Stimulated activated naive CD8-positive, alpha-beta T cell treated with anti-CD3 and anti-CD28 coated beads, Interleukin-15, amount 100 ng/mL, for 72 hours (primary cell): ENCODE measurements around the gene DRD2.
A peak's percentile ranks its signal among the peaks of the same experiment; 100 is the strongest.
"Not testable (repeated sequence)": the region's sequence is repeated elsewhere in the genome, so short reads cannot be mapped to it uniquely, and the experiment has no call there.

Experiments used
- ATAC-seq: fragments of 150-1000 bp; cut with Tn5 transposase; 2 replicates; pipeline ENCODE4 v1.10.0; 2021; ENCODE audit warnings: mild to moderate bottlenecking, moderate library complexity
- DNase-seq, 2 donors: peaks; one replicate each; pipeline ENCODE4 v3.0.0; 2021 to 2022
- H3K27ac Mint-ChIP-seq, 2 donors: one replicate each; pipeline ENCODE4 v1.8.0; 2022; ENCODE audit warnings: mild to moderate bottlenecking in 2 of 2, mixed read lengths in 2 of 2, moderate library complexity in 2 of 2
- H3K27me3 Mint-ChIP-seq: one replicate; pipeline ENCODE4 v1.8.0; 2022; ENCODE audit warnings: mixed read lengths
- H3K4me1 Mint-ChIP-seq: one replicate; pipeline ENCODE4 v1.8.0; 2022; ENCODE audit warnings: mild to moderate bottlenecking, mixed read lengths
- H3K4me3 Mint-ChIP-seq, 2 donors: one replicate each; pipeline ENCODE4 v1.8.0; 2022; ENCODE audit warnings: mild to moderate bottlenecking in 2 of 2, mixed read lengths in 2 of 2, moderate library complexity in 1 of 2
- H3K9me3 Mint-ChIP-seq, 2 donors: one replicate each; pipeline ENCODE4 v1.8.0; 2022; ENCODE audit warnings: mixed read lengths in 2 of 2

The DRD2 gene

GRCh38 chr11:113475160-113475761 is at the start of gene DRD2:
TSS of gene DRD2 (minus strand) at chr11:113475398. CDS start at chr11:113424651, 50,747 bp downstream.
- peak within 1 kb of the TSS in 1 of 2 donors; percentile 31 for H3K4me3 Mint-ChIP-seq
- DNase-seq, result no peak

GRCh38 chr11:113523906-113524305 is 48.7 kb upstream of the DRD2 start:
- not testable (repeated sequence) for ATAC-seq, H3K27ac Mint-ChIP-seq, H3K4me3 Mint-ChIP-seq, H3K9me3 Mint-ChIP-seq, H3K4me1 Mint-ChIP-seq, DNase-seq
- peaks cover 35% of the 10 kb centered on the region for H3K27me3 Mint-ChIP-seq

More at GRCh38 chr11:113475160-113475761, at the start of gene DRD2:
- no peaks in the 10 kb centered on the region for H3K9me3 Mint-ChIP-seq
- H3K4me1 Mint-ChIP-seq, result no peaks in the 10 kb centered on the region
- peak; percentile 34 for ATAC-seq
- H3K27me3 Mint-ChIP-seq, result peaks cover 88% of the 10 kb centered on the region
- no peak within 1 kb of the TSS for H3K27ac Mint-ChIP-seq

GRCh38 chr11:113521737-113522517 is 46.7 kb upstream of the DRD2 start:
- no peaks in the 10 kb centered on the region for H3K4me1 Mint-ChIP-seq
- no peak for ATAC-seq
- no peak overlapping the region for H3K4me3 Mint-ChIP-seq
- H3K27ac Mint-ChIP-seq, result no peak overlapping the region
- peaks cover 35% of the 10 kb centered on the region for H3K27me3 Mint-ChIP-seq
- no peak for DNase-seq
- H3K9me3 Mint-ChIP-seq, result no peaks in the 10 kb centered on the region

DNA sequence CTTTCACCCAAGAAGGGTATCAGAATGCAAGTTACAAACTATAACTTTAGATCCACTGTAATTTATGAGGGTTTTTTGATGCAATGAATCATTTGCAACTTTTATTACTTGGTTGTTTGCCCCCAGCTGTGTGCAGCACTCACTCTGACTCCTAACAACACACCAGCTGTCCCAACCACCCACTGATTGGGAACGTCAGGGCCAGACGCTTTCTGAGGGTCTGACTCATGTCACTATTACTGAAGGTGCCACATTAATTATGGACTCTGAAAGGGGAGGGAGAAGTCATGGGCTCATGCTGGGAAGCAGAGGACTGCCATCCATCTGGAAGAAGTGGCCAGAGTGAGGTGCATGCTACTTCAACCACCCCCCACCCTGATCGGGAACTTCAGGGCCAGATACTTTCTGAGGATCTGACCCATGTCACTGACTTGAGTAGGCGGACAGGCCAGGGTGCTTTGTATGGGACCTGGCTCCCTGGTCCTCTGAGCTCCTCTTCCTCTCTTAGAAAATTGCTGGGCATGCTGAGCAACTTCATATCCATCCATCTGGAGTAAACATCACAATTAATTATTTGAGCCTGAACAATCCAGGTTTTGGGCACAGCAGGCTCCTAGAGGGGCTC is 44.9 kb upstream of the DRD2 start:
- DNase-seq, result no peak
- no peaks in the 10 kb centered on the region for H3K9me3 Mint-ChIP-seq
- no peak for ATAC-seq
- H3K4me3 Mint-ChIP-seq, result no peak overlapping the region
- H3K27ac Mint-ChIP-seq, result no peak overlapping the region
- H3K27me3 Mint-ChIP-seq, result peaks cover 35% of the 10 kb centered on the region
- no peaks in the 10 kb centered on the region for H3K4me1 Mint-ChIP-seq

GRCh38 chr11:113518716-113519495 is 43.7 kb upstream of the DRD2 start:
- no peaks in the 10 kb centered on the region for H3K4me1 Mint-ChIP-seq
- H3K4me3 Mint-ChIP-seq, result no peak overlapping the region
- ATAC-seq (no peak), DNase-seq (no peak)
- peaks cover 28% of the 10 kb centered on the region for H3K27me3 Mint-ChIP-seq
- H3K27ac Mint-ChIP-seq, result no peak overlapping the region
- no peaks in the 10 kb centered on the region for H3K9me3 Mint-ChIP-seq

DNA sequence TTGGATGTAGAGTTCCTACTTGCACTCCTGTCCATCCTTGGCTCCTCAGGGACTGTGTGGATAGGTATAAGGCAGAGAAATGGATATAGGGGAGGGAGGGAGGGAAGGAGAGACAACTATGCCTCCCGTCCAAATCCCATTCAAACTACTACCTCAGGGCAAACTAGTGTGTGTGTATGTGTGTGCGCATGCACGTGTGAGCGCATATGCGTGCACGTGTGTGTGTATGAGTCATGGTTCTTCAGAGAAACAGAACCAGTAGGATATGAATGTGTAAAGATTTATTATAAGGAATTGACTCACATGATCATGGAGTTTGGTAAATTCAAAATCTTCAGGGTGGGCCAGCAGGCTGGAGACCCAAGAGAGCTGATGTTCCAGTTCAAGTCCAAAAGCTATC is 42.2 kb upstream of the DRD2 start:
- Mint-ChIP-seq H3K4me1 (no peaks in the 10 kb centered on the region), H3K27me3 (peaks cover 12% of the 10 kb centered on the region), H3K9me3 (no peaks in the 10 kb centered on the region), H3K4me3 (no peak overlapping the region), H3K27ac (no peak overlapping the region)
- ATAC-seq (no peak), DNase-seq (no peak)

- no peaks in the 10 kb centered on the region for H3K4me1 Mint-ChIP-seq
- no peak for DNase-seq
- no peak overlapping the region for H3K27ac Mint-ChIP-seq
- no peak overlapping the region for H3K4me3 Mint-ChIP-seq
- no peak for ATAC-seq
- H3K9me3 Mint-ChIP-seq, result no peaks in the 10 kb centered on the region
- peaks cover 8% of the 10 kb centered on the region for H3K27me3 Mint-ChIP-seq
Observed at GRCh38 chr11:113514856-113515255, 39.7 kb upstream of the DRD2 start.

DNA sequence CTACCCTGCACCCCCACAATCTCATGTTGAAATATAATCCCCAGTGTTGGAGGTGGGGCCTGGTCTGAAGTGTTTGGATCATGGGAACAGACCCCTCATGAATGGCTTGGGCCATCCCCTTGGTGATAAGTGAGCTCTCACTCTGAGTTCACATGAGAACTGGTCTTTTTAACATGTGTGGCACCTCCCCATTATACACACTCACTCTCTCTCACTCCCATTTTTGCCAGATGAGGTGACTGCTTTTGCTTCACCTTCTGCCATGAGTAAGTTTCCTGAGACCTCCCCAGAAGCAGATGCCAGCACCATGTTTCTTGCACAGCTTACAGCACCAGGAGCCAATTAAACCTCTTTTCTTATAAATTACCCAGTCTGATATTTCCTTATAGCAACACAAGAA is 32.1 kb upstream of the DRD2 start:
- peaks cover 48% of the 10 kb centered on the region for H3K27me3 Mint-ChIP-seq
- H3K4me1 Mint-ChIP-seq, result no peaks in the 10 kb centered on the region
- DNase-seq (no peak), ATAC-seq (no peak)
- H3K27ac Mint-ChIP-seq, result no peak overlapping the region
- H3K9me3 Mint-ChIP-seq, result no peaks in the 10 kb centered on the region
- no peak overlapping the region for H3K4me3 Mint-ChIP-seq

GRCh38 chr11:113506893-113507292 is 31.7 kb upstream of the DRD2 start:
- Mint-ChIP-seq H3K4me1 (no peaks in the 10 kb centered on the region), H3K4me3 (no peak overlapping the region), H3K27me3 (peaks cover 48% of the 10 kb centered on the region), H3K27ac (no peak overlapping the region), H3K9me3 (no peaks in the 10 kb centered on the region)
- no peak for DNase-seq
- no peak for ATAC-seq

- no peak overlapping the region for H3K27ac Mint-ChIP-seq
- H3K4me3 Mint-ChIP-seq, result no peak overlapping the region
- no peaks in the 10 kb centered on the region for H3K9me3 Mint-ChIP-seq
- peaks cover 48% of the 10 kb centered on the region for H3K27me3 Mint-ChIP-seq
- DNase-seq (no peak), ATAC-seq (no peak)
- H3K4me1 Mint-ChIP-seq, result no peaks in the 10 kb centered on the region
Observed at GRCh38 chr11:113506461-113506860, 31.3 kb upstream of the DRD2 start.

- Mint-ChIP-seq H3K27me3 (peaks cover 53% of the 10 kb centered on the region), H3K9me3 (no peaks in the 10 kb centered on the region), H3K4me3 (no peak overlapping the region), H3K4me1 (no peaks in the 10 kb centered on the region), H3K27ac (no peak overlapping the region)
- DNase-seq (no peak), ATAC-seq (no peak)
Observed at GRCh38 chr11:113505541-113506375, 30.6 kb upstream of the DRD2 start.

GRCh38 chr11:113505046-113505445 is 29.8 kb upstream of the DRD2 start:
- ATAC-seq (no peak), DNase-seq (no peak)
- no peak overlapping the region for H3K4me3 Mint-ChIP-seq
- peaks cover 49% of the 10 kb centered on the region for H3K27me3 Mint-ChIP-seq
- H3K27ac Mint-ChIP-seq, result no peak overlapping the region
- H3K9me3 Mint-ChIP-seq, result no peaks in the 10 kb centered on the region
- no peaks in the 10 kb centered on the region for H3K4me1 Mint-ChIP-seq

DNA sequence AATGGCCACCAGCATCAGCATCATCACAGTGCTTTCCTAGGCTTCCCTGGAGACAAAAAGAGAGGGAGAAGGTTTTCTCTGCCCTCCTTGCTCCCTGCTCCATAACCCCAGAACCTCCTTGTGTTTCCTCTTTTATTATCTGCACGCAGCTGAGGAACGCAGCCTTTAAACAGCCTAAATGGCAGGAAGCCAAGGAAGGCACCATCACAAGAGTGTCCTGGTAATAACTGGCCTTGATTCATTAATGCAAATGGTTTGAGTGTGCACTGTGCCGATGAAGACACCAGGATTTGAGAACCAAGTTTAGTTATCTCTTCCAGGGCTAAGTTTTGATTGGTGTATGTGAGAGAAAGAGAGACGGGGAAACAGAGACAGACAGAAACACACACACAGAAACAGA is 29.4 kb upstream of the DRD2 start:
- H3K9me3 Mint-ChIP-seq, result no peaks in the 10 kb centered on the region
- H3K27me3 Mint-ChIP-seq, result peaks cover 46% of the 10 kb centered on the region
- no peak overlapping the region for H3K4me3 Mint-ChIP-seq

GRCh38 chr11:113504071-113504470 is 28.9 kb upstream of the DRD2 start:
- no peak overlapping the region for H3K27ac Mint-ChIP-seq
- H3K4me1 Mint-ChIP-seq, result no peaks in the 10 kb centered on the region
- ATAC-seq (no peak), DNase-seq (no peak)
- H3K27me3 Mint-ChIP-seq, result peaks cover 42% of the 10 kb centered on the region
- no peaks in the 10 kb centered on the region for H3K9me3 Mint-ChIP-seq
- H3K4me3 Mint-ChIP-seq, result no peak overlapping the region

More for the DNA sequence above, 29.4 kb upstream of the DRD2 start:
- no peak overlapping the region for H3K27ac Mint-ChIP-seq
- no peak for DNase-seq
- ATAC-seq, result no peak
- H3K4me1 Mint-ChIP-seq, result no peaks in the 10 kb centered on the region
